Stimulated activated CD8-positive, alpha-beta memory T cell treated with anti-CD3 and anti-CD28 coated beads, Interleukin-15, amount 100 ng/mL, for 1 hour (primary cell): ENCODE data around the gene CMPK2.
A peak's percentile ranks its signal among the peaks of the same experiment; 100 is the strongest.
"Not testable (repeated sequence)": the region's sequence is repeated elsewhere in the genome, so short reads cannot be mapped to it uniquely, and the experiment has no call there.

Experiments used
- DNase-seq: peaks from one replicate; pipeline ENCODE4 v3.0.0-alpha.2; 2020; ENCODE audit warnings: low read depth

CMPK2 gene

DNA sequence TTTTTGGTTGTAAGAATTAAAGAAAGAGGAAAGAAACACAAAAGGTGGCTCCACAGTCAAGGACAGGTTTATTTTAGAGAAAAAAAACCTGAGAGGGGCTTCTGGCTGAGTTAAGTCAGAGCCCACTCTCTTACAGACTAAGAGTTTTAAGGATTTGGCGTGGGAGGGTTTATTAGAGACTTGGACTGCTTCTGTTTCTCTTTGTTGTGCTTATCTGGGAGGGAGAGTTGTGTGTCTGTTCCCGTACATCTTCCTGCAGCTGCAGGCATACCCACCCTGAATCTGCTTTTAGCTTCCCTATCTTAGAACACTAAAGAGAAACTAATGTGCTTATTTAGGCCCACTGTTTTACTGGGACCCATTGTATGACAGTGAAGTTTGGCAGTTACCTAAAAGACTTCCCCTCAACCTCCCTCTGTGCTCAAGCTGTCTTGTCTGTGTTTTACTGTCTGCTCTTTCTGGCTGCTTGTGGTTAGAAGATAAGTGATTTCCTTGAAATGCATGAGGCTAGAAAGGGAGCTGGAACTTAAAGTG is 14.6 kb upstream of the CMPK2 start:
- no peak for DNase-seq

DNA sequence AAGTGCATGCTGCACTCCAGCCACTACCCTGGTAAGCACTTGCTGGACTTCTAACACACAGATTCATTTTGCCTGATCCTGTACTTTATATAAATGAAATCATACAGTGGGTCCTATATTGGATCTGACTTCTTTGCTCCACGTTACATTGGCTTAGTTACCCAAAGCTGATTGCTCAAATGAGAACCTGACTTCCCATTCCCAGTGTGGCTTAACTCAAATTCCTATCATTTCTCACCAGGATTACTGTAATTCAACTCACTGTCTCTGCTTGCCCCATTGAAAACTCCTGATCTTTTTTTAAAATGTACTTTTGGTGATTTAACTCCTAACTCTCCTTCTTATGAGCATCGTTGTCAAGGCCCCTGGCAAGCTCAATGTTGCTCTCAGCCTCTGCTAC is 13.3 kb upstream of the CMPK2 start:
- DNase-seq, result no peak

DNA sequence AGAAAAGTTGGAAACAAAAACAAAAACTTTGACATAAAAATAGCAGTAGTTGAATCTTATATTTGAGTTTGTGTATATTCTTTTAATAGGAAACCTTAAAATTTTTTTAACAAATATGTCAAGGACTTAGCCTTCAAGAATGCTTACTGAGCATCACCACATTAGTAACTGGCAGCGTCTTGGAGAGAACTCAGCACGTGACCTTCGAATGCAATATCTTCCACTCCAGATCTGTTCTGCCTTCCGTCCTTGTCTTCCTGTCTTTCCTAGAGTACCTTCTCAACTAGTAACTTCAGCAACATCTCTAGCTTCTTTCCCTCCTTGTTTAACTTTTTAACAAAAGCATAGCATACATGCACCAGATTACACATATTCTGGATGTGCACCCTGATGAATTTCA is 12.8 kb upstream of the CMPK2 start:
- no peak for DNase-seq

DNA sequence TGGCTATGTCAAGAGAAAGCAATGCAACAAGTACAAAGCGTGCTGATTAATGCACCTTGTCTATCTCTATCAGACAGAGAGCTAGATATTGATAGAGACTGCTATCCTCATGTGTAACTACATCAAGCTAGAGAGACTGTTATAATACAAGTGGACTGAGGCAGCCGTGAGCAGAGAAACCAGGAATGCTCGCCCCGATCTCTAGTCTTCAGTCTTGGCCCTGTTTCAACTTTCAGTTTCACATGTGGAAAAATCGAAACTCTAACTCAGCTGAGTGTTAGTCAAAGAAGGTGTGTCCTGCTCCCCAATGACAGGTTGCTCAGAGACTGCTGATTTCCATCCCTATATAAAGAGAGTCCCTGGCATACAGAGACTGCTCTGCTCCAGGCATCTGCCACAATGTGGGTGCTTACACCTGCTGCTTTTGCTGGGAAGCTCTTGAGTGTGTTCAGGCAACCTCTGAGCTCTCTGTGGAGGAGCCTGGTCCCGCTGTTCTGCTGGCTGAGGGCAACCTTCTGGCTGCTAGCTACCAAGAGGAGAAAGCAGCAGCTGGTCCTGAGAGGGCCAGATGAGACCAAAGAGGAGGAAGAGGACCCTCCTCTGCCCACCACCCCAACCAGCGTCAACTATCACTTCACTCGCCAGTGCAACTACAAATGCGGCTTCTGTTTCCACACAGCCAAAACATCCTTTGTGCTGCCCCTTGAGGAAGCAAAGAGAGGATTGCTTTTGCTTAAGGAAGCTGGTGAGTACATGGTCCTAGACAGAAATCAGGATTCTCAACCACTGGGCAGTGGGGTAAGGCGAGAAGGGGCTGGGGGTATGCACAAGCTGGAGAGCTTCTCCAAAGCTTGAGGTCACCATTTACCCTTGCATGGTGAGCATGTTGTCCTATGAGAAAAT is 11.9 kb upstream of the CMPK2 start, which contains the start of gene RSAD2:
Gene RSAD2 (plus strand): TSS at position 376 of the 903 bp plus-strand sequence. CDS start 24 bp downstream, at position 400.
- DNase-seq, result peak; percentile 28

DNA sequence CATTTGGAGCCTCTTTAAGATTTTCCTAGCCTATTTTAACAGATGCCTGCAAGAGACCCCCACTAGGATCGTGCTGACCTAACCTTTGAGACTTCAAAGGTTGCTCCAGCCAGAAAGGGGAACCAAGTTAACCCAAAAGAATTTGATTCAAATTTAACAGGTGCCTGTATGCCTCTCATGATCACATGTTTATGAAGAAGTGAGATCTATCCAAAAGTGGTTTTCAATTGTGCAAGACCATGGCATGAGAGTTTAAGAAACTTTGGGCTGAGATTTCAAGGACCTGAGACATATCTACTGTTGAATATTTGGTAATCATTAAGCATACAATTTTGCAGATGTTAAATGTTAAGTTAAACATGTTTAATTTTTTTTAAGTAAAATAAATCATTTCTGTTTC is 10.6 kb upstream of the CMPK2 start:
- no peak for DNase-seq

DNA sequence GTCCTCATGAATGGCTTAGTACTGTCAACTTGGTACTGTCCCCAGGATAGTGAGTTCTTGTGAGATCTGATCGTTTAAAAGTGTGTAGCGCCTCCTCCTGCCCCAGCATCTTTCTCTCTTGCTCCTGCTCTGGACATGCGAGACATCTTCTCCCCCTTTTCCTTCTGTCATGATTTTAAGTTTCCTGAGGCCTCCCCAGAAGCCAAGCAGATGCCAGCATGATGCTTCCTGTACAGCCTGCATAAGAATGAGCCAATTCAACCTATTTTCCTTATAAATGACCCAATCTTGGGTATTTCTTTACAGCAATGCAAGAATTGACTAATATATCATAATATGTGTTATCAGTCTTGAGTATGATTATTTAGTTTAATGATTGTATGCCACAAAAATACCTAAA is 8.3 kb upstream of the CMPK2 start:
- no peak for DNase-seq

DNA sequence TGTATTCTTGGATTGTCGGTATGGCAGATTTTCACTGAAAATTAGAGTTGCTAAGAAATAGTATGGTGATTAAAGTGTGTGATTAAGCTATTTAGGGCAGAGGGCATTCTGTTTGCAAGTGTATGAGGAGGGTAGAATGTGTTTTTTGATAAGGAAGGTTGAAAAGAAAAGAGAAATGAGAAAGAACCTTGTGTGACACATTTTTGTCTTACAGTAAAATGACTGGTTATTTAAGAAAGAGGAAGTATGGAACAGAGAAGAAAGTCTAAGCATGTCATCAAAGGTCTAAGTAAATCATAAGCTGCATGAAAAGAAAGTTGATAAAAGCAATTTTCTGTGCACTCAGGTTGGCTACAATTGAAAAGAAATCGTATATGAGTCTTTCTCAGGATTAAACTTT is 6.7 kb upstream of the CMPK2 start:
- DNase-seq, result no peak

DNA sequence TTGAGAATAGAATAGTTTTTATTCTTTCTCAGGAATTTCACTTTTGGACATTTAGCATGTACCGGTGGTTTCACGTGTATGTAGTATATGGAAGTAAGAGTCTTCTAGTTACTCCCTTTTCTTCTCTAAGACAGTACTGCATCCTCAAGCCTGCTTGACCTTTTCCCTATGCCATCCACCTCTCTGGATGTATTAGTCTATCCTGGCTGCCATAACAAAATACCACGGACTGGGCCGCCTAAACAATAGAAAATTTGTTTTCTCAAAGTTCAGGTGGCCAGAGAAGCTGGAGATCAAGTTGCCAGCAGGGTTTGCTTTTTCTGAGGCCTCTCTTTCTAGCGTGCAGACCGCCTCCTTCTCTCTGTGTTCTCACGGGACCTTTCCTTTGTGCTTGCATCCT is 1.3 kb upstream of the CMPK2 start:
- no peak for DNase-seq

DNA sequence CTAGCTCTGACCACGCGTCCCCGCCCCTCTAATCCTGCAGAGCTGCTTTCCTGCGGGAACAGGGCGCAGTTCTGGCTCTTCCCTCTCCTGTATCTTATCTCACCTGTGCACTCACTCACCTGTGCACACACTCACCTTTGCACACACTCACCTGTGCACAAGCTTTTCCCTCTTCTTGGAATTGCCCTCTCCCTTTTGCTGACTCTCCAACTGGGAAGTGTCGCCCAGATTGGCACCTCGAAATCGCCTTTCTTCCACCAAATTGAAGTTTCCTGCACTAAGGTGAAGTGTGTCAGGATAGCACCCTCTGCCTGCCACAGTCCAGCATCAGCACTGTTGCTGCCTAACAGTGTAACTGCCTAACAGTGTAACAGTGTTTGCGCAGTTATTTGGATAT is 566 bp upstream of the CMPK2 start:
- DNase-seq, result no peak

DNA sequence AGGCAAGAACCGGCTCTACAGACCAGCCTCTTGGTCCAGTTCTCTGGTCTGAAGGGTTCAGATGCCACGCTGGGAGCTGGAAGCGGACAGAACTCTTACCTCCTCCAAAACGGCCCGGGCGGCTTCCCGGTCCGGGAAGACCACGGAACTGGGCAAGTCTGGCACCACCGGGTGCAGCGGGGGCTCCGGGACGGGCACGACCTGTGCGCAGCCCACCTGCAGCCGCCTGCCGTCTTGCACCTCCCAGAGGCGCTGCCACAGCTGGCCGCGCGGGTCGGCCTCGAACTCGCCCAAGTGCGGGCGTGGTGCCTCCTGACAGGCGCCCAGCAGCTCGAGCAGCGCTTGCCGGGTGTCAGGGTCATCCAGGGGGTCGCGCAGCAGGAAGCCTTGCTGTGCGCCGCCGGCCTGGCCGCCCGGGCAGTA is 773 bp downstream of the CMPK2 start:
- no peak for DNase-seq

DNA sequence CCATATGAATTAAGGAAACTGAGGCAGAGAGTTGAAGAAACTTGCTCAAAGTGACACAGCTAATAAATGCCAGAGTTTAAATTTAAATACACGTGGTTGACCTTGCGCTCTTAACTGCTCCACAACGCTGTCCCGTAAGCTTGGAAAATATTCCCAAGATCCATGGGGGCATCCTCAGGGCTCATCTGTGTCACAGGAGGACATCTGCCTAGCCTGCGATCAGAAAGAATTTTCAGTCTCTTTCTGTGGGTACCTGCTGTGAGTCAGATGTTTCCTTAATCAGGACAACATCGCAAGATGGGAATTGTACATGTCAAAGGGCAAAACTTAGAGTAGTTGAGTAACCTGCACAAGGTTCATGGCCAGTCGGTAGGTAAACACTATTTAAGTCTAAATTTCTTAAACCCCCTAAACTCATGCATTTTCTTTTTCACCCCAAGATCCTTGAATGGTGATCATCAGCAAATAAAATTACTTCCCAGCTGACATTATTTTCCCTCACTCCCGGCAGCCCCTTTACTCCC is 1.4 kb downstream of the CMPK2 start:
- DNase-seq, result no peak

DNA sequence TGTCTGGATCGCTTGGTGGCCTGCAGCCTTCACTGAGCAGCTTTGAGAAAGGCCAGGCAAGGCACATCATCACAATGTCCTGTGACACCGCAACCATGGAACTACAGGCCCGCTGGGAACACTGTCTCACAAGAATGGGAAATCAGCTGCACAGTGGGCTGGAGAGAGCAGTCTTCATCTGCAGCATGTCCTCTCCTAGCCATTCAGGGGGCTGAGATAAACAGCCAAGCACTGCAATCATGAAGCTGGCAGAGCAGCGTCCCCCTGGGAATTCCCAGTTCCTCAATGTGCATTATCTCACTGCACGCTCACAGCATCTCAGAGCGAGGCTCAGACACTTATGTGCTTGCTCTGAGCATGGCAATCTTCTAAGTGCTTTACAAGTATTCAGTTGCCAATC is 1.9 kb downstream of the CMPK2 start:
- DNase-seq, result no peak

DNA sequence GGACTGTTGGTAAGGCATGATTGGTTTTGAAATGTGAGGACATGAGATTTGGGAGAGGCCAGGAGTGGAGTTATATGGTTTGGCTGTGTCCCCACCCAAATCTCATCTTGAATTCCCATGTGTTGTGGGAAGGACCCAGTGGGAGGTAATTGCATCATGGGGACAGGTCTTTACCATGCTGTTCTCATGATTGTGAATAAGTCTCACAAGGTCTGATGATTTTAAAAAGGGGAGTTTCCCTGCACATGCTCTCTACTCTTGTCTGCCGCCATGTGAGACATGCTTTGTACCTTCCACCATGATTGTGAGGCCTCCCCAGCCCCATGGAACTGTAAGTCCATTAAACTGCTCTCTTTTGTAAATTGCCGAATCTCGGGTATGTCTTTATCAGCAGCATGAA is 5.4 kb downstream of the CMPK2 start:
- no peak for DNase-seq

DNA sequence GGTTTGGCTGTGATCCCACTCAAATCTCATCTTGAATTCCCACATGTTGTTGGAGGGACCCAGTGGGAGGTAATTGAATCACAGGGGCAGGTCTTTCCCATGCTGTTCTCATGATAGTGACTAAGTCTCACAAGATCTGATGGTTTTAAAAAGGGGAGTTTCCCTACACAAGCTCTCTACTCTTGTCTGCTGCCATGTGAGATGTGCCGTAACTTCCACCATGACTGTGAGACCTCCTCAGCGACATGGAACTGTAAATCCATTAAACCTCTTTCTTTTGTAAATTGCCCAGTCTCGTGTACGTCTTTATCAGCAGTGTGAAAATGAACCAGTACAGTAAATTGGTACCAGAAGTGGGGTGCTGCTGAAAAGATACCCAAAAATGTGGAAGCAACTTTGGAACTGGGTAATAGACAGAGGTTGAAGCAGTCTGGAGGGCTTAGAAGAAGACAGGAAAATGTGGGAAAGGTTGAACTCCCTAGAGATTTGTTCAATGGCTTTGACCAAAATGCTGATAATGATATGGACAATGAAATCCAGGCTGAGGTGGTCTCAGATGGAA is 7.2 kb downstream of the CMPK2 start:
- not testable (repeated sequence) for DNase-seq

DNA sequence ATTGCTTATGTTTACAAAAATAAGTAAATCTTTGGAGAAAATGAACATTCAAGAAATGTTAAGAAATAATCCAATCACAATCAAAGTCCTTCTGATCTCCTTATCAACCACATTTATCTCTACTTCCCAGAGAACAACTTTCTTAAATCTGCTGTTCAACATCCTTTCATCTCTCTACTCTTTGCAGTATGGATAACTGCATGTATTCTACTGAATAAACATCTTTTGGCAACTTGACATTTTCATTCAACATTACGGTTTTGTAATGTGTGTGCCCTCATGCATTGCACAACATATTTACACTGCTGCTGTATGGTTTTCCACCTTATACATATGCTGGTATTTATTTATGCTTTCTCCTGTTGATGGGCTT is 9.2 kb downstream of the CMPK2 start:
- DNase-seq, result no peak

DNA sequence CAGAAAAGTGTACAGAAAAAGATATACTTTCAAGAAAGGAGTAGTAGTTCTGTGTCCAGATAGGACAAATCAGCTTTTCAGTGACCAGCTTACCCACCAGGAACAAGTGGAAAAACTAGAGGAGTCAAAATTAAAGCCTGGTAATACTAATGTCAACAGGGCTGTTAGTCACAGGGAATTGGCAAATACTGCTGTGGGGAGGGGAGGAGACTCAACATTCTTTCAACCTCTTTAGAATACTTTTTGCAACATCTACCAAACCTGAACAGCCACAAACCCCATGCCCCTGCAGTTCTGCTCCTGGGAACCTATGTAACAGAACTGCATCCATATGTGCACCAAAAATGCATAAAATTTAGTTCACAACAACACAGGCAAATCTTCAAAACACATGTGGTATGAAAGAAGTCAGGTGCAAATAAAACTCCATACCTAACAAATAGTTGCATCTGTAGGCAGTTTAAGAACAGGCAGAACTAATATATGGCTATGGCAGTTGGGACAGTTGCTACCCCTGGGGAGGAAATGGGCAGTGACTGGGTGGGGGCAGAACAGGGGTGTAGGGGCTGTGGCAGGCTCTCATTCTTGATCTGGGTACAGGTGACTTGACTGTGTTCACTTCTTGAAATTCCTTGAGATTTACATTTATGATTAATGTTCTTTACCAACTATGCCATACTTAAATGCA is 9.7 kb downstream of the CMPK2 start:
- DNase-seq, result no peak

DNA sequence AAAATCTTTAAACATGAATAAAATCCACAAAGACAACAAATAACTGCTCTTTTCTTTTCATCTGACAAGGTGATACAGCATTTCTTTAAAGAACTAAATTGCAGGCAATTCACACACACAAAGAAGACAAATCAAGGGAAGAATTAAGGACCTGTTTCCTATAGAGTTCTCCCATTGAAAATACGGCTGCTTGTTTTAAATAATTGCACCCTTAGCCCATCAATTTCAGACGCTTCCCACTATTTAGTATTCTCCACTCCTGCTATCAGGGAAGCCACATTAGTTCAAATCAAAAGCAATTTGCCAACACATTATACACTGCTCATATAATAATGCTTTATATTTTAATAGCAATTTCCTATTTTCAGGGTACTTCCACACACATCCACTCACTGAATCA is 11.3 kb downstream of the CMPK2 start:
- DNase-seq, result no peak

DNA sequence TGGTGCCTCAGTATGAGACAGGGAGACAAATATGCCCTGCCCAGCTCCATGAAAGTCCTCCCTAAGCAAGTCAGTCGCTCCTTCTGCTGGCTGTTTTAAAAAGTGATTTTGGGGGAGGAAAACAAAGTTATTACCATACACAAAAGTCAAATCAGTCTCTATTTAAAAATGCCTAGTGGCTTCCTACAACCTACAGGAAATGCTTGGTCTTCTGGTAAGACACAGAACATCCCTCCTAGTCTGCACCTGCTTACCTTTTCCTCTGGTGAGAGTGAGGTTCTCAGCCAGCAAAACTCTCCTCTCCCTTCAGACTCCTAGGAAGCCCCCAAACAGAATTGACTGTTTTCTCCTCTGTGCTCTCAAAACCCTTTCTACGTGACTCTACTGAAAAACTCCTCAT is 13.5 kb downstream of the CMPK2 start:
- DNase-seq, result no peak

DNA sequence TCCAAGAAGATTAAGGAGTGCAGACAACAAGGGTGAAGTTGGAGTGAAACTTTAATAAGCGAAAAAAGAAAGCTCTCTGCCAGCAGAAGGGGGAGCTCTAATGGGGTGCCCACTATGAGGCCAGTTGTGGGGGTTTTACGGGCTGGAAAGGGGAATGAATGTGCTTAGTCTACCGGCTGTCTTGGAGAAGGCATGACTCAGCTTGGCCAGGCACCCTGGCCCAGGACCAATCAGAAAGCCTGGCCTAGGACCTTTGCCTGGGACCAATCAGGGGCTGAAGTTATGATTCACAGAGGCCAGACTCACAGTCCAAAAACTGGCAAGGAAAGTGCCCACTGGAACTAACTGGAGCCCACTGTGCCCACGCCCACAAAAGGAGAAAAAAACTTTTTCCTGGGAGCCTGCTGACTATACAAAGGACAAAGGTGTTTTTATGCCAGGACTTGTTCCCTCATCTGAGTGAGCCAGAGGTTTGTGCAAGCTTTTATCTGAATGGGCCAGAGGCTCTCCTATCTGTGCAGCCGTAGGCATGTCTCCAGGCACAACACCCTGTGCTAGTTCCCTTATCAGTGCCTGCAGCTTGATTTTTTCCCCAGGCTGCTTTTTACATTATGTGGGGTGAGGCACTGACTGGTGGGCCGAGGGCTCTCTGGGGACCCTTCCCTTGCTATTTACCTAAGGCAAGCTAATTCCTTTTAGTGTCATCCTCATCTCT is 18.6 kb downstream of the CMPK2 start:
- no peak for DNase-seq

DNA sequence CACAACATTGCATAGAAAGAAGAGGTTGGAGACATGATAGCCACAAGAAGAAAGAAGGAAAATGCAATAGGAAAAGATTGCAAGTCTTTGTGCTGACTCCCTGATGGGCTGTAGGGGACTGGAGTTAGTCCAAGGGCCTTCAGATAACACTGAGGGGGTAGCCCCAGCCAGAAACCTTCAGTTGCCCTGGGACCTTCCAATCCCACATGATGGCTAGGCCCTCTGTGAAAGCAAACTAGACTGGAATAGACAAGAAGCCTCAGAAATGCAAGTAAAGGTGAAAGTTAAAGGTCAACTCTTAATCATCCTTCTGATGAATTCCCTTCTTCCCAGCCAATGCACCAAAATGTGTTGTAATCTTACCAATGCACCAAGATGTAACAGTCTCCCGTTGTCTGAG is 19.2 kb downstream of the CMPK2 start:
- no peak for DNase-seq

DNA sequence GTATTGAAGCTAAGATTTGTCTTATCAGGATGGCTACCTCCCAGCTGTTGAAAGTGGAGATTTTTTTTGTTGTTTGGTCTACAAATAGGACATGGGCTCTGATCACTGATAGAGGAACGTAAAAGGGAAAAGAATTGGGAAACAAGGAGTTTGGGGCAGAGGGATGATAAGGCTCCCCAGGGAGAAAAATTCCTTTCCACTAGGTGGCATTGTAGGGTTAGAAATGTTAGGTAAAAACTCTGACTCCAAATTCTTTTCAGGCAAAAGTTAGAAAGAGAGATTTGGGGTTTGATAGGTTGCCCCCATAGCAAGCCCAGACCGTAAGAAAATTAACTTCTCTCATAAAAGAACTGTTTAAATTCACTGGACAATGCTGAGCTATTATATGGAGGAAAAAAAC is 19.8 kb downstream of the CMPK2 start:
- no peak for DNase-seq

DNA sequence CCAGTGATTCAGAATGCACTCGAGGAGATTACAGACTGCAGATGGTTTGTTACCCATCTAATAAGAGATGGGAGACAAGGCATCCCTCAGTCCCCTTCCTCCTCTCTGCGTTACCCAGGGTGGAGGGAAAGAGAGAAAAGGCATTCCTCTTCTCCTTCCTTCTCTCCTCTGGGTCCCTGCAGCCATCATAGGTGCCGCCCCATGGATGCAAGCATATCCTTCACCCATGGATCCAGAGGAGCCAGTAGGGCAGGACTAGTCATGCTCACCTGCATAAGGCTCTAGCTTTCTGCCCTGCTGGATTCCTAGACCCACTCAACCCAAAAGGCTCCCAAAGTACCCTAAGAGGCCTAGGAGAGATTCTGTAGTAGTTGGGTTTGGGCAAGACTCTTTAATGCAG is 20.4 kb downstream of the CMPK2 start:
- no peak for DNase-seq
